Hematopoietic multipotent progenitor cell treated with erythropoietin and hydrocortisone succinate and interleukin-3 and kit ligand, for 17 days (in vitro differentiated cells): ENCODE results near the gene SLC39A11.
"Not testable (repeated sequence)": the region's sequence is repeated elsewhere in the genome, so short reads cannot be mapped to it uniquely, and the experiment has no call there.

Experiments
- DNase-seq: peaks from one replicate; pipeline ENCODE4 v3.0.0-alpha.2; 2015; ENCODE audit warnings: low spot score

The SLC39A11 gene

DNA sequence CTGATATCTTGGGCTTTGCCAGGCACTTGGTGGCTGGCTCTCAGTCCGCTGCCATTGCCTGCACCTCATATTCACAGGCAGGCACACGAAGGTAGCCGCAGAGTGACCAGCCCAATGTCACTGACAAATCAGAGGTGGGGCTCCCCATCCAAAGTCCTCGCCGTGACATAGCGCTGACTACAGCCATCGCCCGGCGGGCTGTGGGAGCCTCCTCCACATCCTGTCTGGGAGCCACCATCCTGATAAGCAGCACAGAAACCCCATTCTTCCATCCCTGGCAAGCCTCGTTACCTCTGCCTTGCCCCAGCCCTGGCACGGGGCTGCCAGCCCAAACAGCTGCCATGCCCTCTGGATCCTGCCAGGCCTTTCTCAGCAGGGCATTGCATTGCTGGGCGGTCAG lies 437.8 kb downstream of the SLC39A11 start:
- no peak for DNase-seq

DNA sequence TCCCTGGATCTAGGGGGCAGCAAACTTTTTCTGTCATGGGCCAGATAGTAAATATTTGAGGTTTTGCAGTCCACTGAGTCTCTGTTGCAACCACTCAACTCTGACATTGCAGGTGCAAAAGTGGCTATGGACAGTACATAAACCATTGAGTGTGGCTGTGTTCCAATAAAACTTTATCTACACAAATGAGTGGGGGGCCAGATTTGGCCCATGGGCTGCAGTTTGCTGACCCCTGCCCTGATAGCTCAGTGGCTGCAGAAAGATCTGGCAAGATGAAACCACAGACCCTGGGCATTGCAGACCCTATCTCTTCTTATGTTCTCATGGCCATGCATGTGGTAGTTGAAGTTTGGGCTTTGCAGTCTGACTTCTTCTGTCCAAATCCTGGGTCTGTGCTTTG lies 440.5 kb downstream of the SLC39A11 start:
- DNase-seq: no peak

- no peak for DNase-seq
Measured at GRCh38 chr17:72648702-72649101, 443.8 kb downstream of the SLC39A11 start.

DNA sequence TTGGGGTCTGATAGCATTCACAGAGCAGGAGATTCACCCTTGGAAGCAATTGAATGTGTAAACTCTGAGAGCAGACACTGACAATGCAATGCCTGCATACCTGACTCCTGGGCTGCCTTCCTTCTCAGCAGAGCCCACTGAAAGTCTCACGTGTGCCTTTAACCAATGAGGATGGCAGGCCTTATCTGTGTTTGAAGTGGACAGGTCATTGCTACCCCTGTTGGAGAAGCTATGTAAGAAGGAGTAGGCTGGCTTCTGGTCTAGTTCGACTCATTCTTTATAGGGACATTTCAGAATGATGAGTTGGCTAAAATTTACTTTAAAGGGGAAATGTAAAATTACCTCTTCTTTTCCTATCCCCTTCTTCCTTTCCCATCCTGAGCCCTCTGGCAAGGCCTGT lies 446.3 kb downstream of the SLC39A11 start:
- DNase-seq: no peak

DNA sequence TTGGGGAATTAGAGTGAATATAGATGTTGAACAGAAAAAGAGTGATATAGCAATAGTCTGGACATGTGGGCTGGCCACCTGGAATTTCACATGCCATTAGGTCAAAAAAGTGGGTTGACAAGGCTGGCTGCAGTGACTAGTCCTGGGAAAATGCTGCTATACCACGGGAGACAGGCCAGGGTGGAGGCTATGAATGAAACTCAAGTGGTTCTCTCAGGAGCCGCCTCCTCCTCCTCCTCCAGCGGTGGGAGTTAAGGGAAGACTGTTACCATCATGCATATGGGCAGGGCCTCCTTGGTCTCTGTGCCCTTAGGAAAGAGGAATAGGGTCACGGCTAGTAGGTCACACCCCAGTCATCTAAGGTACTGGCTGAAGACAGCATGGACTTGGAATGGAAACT lies 448.0 kb downstream of the SLC39A11 start:
- no peak for DNase-seq

GRCh38 chr17:72643575-72644216 lies 448.8 kb downstream of the SLC39A11 start:
- DNase-seq: no peak

GRCh38 chr17:72642720-72643119 lies 449.8 kb downstream of the SLC39A11 start:
- no peak for DNase-seq

DNA sequence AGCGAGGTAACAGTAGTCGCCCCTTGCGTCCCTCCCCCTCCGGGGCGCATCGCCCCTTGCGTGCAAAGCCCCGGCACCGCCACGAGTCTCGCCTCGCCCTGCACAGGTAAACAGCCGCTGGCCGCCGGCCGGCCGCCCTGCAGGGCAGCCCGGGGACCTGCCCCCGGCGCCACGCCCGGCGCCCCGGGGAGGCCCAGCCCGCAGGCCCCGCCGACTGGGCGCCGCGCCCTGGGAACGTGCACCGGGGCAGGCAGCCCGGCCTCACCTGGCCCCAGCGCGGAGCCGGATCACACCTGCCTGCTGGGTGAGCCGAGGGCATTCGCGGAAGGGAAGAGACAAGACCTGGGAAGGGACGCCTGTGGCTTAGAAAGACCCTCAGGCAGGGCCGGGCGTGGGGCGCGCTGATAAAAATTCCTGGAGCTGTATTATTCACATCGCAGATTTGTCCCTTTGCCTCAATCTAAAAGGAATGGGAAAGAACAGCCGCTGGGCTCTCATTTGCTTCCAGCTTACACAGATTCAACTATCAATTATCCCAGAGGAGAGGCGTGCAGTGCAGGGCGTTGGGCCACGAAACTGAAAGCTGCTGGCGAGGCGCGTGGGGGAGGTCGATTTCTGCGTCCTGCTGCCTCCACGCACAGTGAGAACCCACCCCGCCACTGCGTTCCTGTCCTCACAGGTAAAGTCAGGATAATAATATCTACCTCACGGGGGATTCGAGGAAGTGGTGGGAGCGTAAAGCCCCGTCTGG lies 451.9 kb downstream of the SLC39A11 start:
- no peak for DNase-seq

DNA sequence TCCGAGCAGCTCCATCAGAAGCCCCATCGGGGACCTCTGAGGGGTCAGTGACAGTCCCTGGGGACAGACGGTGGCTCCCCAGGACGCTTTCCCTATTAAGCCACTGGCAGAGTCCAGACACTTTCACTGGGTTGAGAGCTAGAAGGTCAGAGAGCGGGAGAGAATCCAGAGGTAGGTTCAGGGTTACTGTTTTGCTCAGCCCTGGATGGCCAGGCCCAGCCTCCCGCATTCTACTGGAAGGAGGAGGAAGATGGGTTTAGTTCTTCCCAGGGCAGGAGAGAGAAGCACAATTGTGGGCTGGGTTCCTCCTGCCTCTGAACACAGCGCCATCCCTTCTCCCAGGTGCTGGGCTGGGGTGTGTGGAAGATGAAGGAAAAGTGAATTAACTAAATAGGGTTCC lies 452.8 kb downstream of the SLC39A11 start:
- no peak for DNase-seq

GRCh38 chr17:72638932-72639331 lies 453.6 kb downstream of the SLC39A11 start:
- DNase-seq: not testable (repeated sequence)

- no peak for DNase-seq
Measured at GRCh38 chr17:72635034-72635635, 457.4 kb downstream of the SLC39A11 start.

- DNase-seq: no peak
Measured at GRCh38 chr17:72634621-72635020, 457.9 kb downstream of the SLC39A11 start.

- no peak for DNase-seq
Measured at GRCh38 chr17:72631949-72632684, 460.4 kb downstream of the SLC39A11 start.

GRCh38 chr17:72631568-72631948 lies 460.9 kb downstream of the SLC39A11 start:
- no peak for DNase-seq

GRCh38 chr17:72624652-72625051 lies 467.8 kb downstream of the SLC39A11 start:
- no peak for DNase-seq

- DNase-seq: no peak
Measured at GRCh38 chr17:72624226-72624625, 468.3 kb downstream of the SLC39A11 start.

DNA sequence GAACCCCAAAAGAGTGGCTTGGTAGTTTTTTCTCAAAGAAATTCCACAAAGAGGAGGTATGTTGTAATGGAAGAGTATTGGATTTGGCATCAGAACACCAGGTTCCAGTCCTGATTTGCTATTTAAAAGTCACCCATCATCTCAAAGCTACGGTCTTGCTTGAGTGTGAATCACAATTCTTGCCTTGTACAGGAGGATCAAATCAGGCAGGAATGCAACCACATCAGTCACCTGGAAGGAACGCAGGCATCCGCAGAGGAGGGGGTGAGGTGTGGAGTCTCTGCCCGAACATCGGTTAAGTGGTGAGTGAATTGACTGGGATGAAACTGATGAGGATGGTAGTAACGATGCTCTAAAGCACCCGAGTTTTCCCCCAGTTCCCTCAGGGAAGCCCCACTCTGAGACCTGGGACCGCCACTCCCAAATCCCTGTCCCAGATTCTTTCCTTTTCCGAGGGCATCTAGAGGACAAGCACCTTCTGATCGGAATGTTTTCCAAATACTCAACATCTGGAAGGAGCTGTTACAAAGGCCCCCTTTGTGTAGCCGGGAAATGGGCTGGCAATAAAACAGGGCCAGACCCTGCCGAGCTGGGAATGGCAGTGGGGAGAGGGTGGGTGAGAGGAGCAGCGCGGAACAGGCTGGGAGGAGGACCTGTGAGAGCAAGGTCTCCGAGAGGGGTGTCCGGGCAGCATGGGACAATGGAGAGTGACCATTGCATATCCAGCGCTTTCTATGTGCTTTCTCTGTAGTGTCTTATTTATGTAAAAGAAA lies 469.6 kb downstream of the SLC39A11 start:
- DNase-seq: no peak

GRCh38 chr17:72619976-72620650 lies 472.4 kb downstream of the SLC39A11 start:
- DNase-seq: no peak

DNA sequence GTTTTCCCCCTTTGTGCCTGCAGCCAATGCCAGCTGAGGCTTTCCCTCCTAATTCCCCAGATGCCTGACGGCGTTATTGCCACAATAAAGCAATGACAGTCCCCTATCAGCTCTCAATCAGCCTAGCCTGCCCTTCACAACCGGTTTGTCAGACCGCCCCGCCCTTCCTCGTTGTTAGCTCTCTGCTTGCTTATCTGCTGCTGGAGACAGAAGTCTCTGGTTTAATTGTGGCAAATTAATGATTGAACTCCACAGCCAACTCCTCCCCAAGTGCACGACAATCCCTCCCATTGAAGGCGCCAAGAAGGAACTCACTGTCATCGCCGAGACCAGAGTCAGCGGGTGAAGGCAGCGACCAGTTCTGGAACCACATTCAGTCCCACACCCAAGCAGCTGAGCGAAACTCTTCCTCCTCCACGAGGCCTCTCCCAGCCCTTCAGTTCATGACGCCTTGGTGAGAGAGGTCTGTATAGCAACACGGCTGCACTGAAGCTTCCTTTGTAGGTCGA lies 474.4 kb downstream of the SLC39A11 start:
- DNase-seq: no peak

- no peak for DNase-seq
Measured at GRCh38 chr17:72617557-72617956, 474.9 kb downstream of the SLC39A11 start.

DNA sequence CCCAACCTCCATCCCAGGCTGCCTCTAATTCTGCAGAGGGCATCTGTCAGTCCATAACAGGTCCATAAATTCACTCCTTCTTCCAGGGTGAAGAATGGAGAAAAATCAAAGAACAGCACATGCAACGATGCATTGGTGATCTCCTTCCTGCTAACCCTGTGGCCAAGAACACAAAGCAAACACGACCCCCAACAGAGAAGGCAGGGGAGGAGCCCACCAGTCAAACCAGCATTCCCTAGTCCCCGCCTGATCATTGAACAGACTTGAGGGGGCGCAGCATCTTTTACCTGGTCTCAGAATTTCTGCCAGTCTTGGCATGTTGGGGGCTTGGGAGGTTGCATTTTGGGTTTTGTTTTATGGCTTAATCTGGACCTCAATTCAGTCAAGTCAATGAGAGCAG lies 476.0 kb downstream of the SLC39A11 start:
- no peak for DNase-seq
